HEK293 (cell line): ENCODE results near the gene KIF26B.

Source experiments
- CTCF ChIA-PET: fragments of 350-600 bp; formaldehyde crosslinking; extraction: SDS; loops from one replicate; lab custom pipeline; 2021; ENCODE audit warnings: antibody characterized with exemption; lab: Yijun Ruan, JAX
- POLR2A ChIA-PET: fragments of 300-600 bp; formaldehyde crosslinking; extraction: SDS; loops from one replicate; lab custom pipeline; 2020; ENCODE audit warnings: antibody characterized with exemption, inconsistent platforms; lab: Yijun Ruan, JAX
- H3K27ac ChIP-seq: fragments of 200-500 bp; sonication (Bioruptor generic); 2 replicates; pipeline ENCODE4 v1.5.1; 2014; ENCODE audit warnings: low read depth, low read length, control low read depth, inconsistent platforms; ENCODE audit errors: extremely low read depth
- H3K36me3 ChIP-seq, 2 experiments: fragments of 200-500 bp in 1 of 2; sonication (Bioruptor generic) in 1 of 2; 1 replicate in 1 of 2; 2 replicates in 1 of 2; pipeline ENCODE4 v1.5.1; 2014 to 2017; ENCODE audit warnings: inconsistent platforms in 2 of 2, low read length in 2 of 2; ENCODE audit not compliant: control insufficient read depth in 2 of 2, insufficient read depth in 1 of 2
- H3K4me1 ChIP-seq: fragments of 200-500 bp; sonication (Bioruptor generic); 2 replicates; pipeline ENCODE4 v1.5.1; 2014; ENCODE audit warnings: mild to moderate bottlenecking, low read length, inconsistent platforms; ENCODE audit not compliant: control insufficient read depth, insufficient read depth
- H3K4me3 ChIP-seq: 2 replicates; pipeline ENCODE4 v1.5.1; 2011; ENCODE audit warnings: low read depth, mild to moderate bottlenecking, control low read depth, low read length, moderate library complexity
- H3K9me3 ChIP-seq: fragments of 200-500 bp; sonication (Bioruptor generic); 2 replicates; pipeline ENCODE4 v1.5.1; 2014; ENCODE audit warnings: low read depth, low read length, inconsistent platforms; ENCODE audit not compliant: control insufficient read depth, insufficient read depth
- BCL6B ChIP-seq: fragments of 450-650 bp; formaldehyde crosslinking; IDR thresholded peaks from 2 replicates; pipeline ENCODE4 v1.5.1; 2017; ENCODE audit warnings: missing biosample characterization, missing genetic modification characterization
- ELK4 ChIP-seq: IDR thresholded peaks from 2 replicates; pipeline ENCODE4 v1.6.1; 2011; ENCODE audit warnings: mild to moderate bottlenecking, low read depth, low read length, borderline replicate concordance
- HOXA7 ChIP-seq: sonication (generic); formaldehyde crosslinking; IDR thresholded peaks from 2 replicates; pipeline ENCODE4 v1.8.1; 2022; ENCODE audit warnings: missing genetic modification reagents, borderline replicate concordance
- KLF17 ChIP-seq: fragments of 450-650 bp; formaldehyde crosslinking; IDR thresholded peaks from 2 replicates; pipeline ENCODE4 v1.5.1; 2016; ENCODE audit warnings: missing biosample characterization, missing genetic modification characterization
- KLF8 ChIP-seq: fragments of 450-650 bp; formaldehyde crosslinking; IDR thresholded peaks from 2 replicates; pipeline ENCODE4 v1.5.1; 2016; ENCODE audit warnings: missing biosample characterization, missing genetic modification characterization
- PRDM4 ChIP-seq: fragments of 450-650 bp; formaldehyde crosslinking; IDR thresholded peaks from 2 replicates; pipeline ENCODE4 v1.5.1; 2017; ENCODE audit warnings: missing biosample characterization, missing genetic modification characterization
- REPIN1 ChIP-seq: fragments of 450-650 bp; formaldehyde crosslinking; IDR thresholded peaks from 2 replicates; pipeline ENCODE4 v1.5.1; 2017; ENCODE audit warnings: missing biosample characterization, missing genetic modification characterization, low read depth
- ZBTB20 ChIP-seq: fragments of 450-650 bp; formaldehyde crosslinking; IDR thresholded peaks from 2 replicates; pipeline ENCODE4 v1.5.1; 2016; ENCODE audit warnings: missing biosample characterization, missing genetic modification characterization
- ZBTB48 ChIP-seq: fragments of 450-650 bp; formaldehyde crosslinking; IDR thresholded peaks from 2 replicates; pipeline ENCODE4 v1.5.1; 2016; ENCODE audit warnings: missing biosample characterization, missing genetic modification characterization
- ZBTB8A ChIP-seq: fragments of 450-650 bp; formaldehyde crosslinking; IDR thresholded peaks from 2 replicates; pipeline ENCODE4 v1.5.1; 2016; ENCODE audit warnings: missing biosample characterization, missing genetic modification characterization
- ZFP41 ChIP-seq: fragments of 450-650 bp; formaldehyde crosslinking; IDR thresholded peaks from 2 replicates; pipeline ENCODE4 v1.5.1; 2016; ENCODE audit warnings: missing biosample characterization, missing genetic modification characterization, borderline replicate concordance
- ZNF114 ChIP-seq: fragments of 450-650 bp; formaldehyde crosslinking; IDR thresholded peaks from 2 replicates; pipeline ENCODE4 v1.5.0; 2017; ENCODE audit warnings: missing biosample characterization, missing genetic modification characterization
- ZNF157 ChIP-seq: fragments of 450-650 bp; formaldehyde crosslinking; IDR thresholded peaks from 2 replicates; pipeline ENCODE4 v1.5.1; 2016; ENCODE audit warnings: missing biosample characterization, missing genetic modification characterization
- ZNF202 ChIP-seq: fragments of 450-650 bp; formaldehyde crosslinking; IDR thresholded peaks from 2 replicates; pipeline ENCODE4 v1.5.1; 2016; ENCODE audit warnings: missing biosample characterization, missing genetic modification characterization, borderline replicate concordance
- ZNF398 ChIP-seq: fragments of 450-650 bp; formaldehyde crosslinking; IDR thresholded peaks from 2 replicates; pipeline ENCODE4 v1.5.1; 2017; ENCODE audit warnings: missing biosample characterization, missing genetic modification characterization
- ZNF514 ChIP-seq: fragments of 450-650 bp; formaldehyde crosslinking; IDR thresholded peaks from 2 replicates; pipeline ENCODE4 v1.5.1; 2016; ENCODE audit warnings: missing biosample characterization, missing genetic modification characterization
- ZNF544 ChIP-seq: fragments of 450-650 bp; formaldehyde crosslinking; IDR thresholded peaks from 2 replicates; pipeline ENCODE4 v1.5.0; 2017; ENCODE audit warnings: missing biosample characterization, missing genetic modification characterization
- ZNF621 ChIP-seq: fragments of 450-650 bp; formaldehyde crosslinking; IDR thresholded peaks from 2 replicates; pipeline ENCODE4 v1.5.1; 2017; ENCODE audit warnings: missing biosample characterization, missing genetic modification characterization
- ZNF629 ChIP-seq: fragments of 450-650 bp; formaldehyde crosslinking; IDR thresholded peaks from 2 replicates; pipeline ENCODE4 v1.5.1; 2017; ENCODE audit warnings: missing biosample characterization, missing genetic modification characterization
- ZNF639 ChIP-seq: fragments of 450-650 bp; formaldehyde crosslinking; IDR thresholded peaks from 2 replicates; pipeline ENCODE4 v1.5.1; 2016; ENCODE audit warnings: missing biosample characterization, missing genetic modification characterization
- ZNF654 ChIP-seq: fragments of 450-650 bp; formaldehyde crosslinking; IDR thresholded peaks from 2 replicates; pipeline ENCODE4 v1.5.1; 2016; ENCODE audit warnings: low read depth, missing biosample characterization, missing genetic modification characterization
- ZNF785 ChIP-seq: fragments of 450-650 bp; formaldehyde crosslinking; IDR thresholded peaks from 2 replicates; pipeline ENCODE4 v1.5.1; 2016; ENCODE audit warnings: missing biosample characterization, missing genetic modification characterization
- ZSCAN16 ChIP-seq: fragments of 450-650 bp; formaldehyde crosslinking; IDR thresholded peaks from 2 replicates; pipeline ENCODE4 v1.5.1; 2016; ENCODE audit warnings: missing biosample characterization, missing genetic modification characterization
- ZSCAN30 ChIP-seq: fragments of 450-650 bp; IDR thresholded peaks from 2 replicates; pipeline ENCODE4 v1.5.1; 2018; ENCODE audit warnings: missing biosample characterization, mild to moderate bottlenecking, missing genetic modification characterization, moderate library complexity

Gene KIF26B

GRCh38 chr1:245221805-245222204 is 67.0 kb downstream of the KIF26B start:
- no peaks in the 10 kb centered on the region for H3K4me1 ChIP-seq
- TF ChIP-seq HOXA7, result no peak
- TF ChIP-seq ZFP41 (tag by site-specific recombination), result no peak
- no peak for TF ChIP-seq BCL6B (tag by site-specific recombination)
- no peak for TF ChIP-seq ZBTB48 (tag by site-specific recombination)
- no peak for TF ChIP-seq ZNF202 (tag by site-specific recombination)
- TF ChIP-seq ZNF785 (tag by site-specific recombination), result no peak
- TF ChIP-seq ZNF621, result no peak
- no peak for TF ChIP-seq ZNF114 (tag by site-specific recombination)
- no peak for TF ChIP-seq ZNF157 (tag by site-specific recombination)
- TF ChIP-seq PRDM4 (tag by site-specific recombination), result no peak
- H3K4me3 ChIP-seq, result no peak overlapping the region
- no peaks in the 10 kb centered on the region for H3K36me3 ChIP-seq
- ChIA-PET CTCF (no interaction called here), POLR2A (no interaction called here)
- no peak overlapping the region for H3K27ac ChIP-seq
- H3K9me3 ChIP-seq, result no peaks in the 10 kb centered on the region

GRCh38 chr1:245222931-245223595 is 68.3 kb downstream of the KIF26B start:
- Histone ChIP-seq H3K36me3 (no peaks in the 10 kb centered on the region), H3K4me1 (no peaks in the 10 kb centered on the region), H3K27ac (no peak overlapping the region), H3K4me3 (no peak overlapping the region), H3K9me3 (no peaks in the 10 kb centered on the region)
- CTCF ChIA-PET, result no interaction called here
- no peak for TF ChIP-seq ZNF639 (tag by site-specific recombination)
- no peak for TF ChIP-seq ZSCAN16 (tag by site-specific recombination)
- no peak for TF ChIP-seq KLF17 (tag by site-specific recombination)
- TF ChIP-seq ZNF544, result no peak
- no peak for TF ChIP-seq KLF8 (tag by site-specific recombination)
- TF ChIP-seq ZNF398 (tag by site-specific recombination), result no peak
- TF ChIP-seq ZNF654 (tag by site-specific recombination), result no peak
- no peak for TF ChIP-seq ZBTB20 (tag by site-specific recombination)
- no peak for TF ChIP-seq REPIN1 (tag by site-specific recombination)
- no peak for TF ChIP-seq ELK4
- TF ChIP-seq ZNF629 (tag by site-specific recombination), result no peak
- no peak for TF ChIP-seq ZNF514
- TF ChIP-seq ZSCAN30 (tag by site-specific recombination), result no peak
- TF ChIP-seq ZBTB8A (tag by site-specific recombination), result no peak
- POLR2A ChIA-PET, result no interaction called here
